ENCODE measurements around the gene B3GNT2. TPM values are rescaled to one million over a fixed set of nuclear protein-coding genes. Genes with fewer than 3 reads are reported as not detected.

The B3GNT2 gene
- total and polyA plus RNA-seq, 2 donors (not counting 1 experiment from before 2014, with no cell fraction given), result 14.3 to 24.6 TPM

DNA sequence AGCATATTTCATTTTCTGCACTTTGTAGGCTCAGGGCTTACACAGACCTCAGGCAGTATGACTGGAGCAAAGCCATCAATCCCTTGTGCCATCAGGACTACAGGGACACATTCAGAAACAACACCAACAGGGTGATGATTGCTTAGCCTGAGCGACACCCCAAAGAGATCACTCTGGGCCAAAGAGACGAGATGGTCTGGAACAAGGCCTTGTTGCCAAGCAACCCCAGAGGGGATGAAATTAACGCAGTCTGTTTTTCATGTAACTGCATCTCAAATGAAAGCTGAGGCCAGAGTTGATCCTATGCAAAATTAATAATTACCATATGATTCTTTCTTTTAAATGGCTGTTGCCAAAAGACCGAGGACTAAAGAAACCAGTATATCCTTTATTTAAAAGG, 20.2 kb upstream of the B3GNT2 start:
- Mint-ChIP-seq H3K27me3 (no peaks in the 10 kb centered on the region), H3K27ac (no peak overlapping the region), H3K4me3 (no peak overlapping the region), H3K4me1 (peaks cover 6% of the 10 kb centered on the region), H3K9me3 (ENCODE audit: insufficient read depth) (no peaks in the 10 kb centered on the region)
- no CpG with 5 or more reads among the region's 4 CpGs for WGBS (ENCODE audit: insufficient coverage)
- Histone ChIP-seq H2AFZ (ENCODE audit: insufficient read depth, low read depth, low read length, poor library complexity, severe bottlenecking) (no peak overlapping the region), H4K20me1 (ENCODE audit: control insufficient read depth, insufficient read depth, low read length, poor library complexity, severe bottlenecking) (no peaks in the 10 kb centered on the region), H3K4me1 (ENCODE audit: control insufficient read depth in 2 of 2, insufficient read depth in 2 of 2, low read length in 2 of 2) (peaks cover 3 to 7% of the 10 kb centered on the region in 2 donors), H3K79me2 (ENCODE audit: control insufficient read depth, insufficient read depth, low read length) (no peaks in the 10 kb centered on the region), H3K27ac (ENCODE audit: low read length in 2 of 2) (no peak overlapping the region), H3K36me3 (replicated peaks in 1 of 2; ENCODE audit: control extremely low read depth in 1 of 2, control insufficient read depth in 1 of 2, extremely low read depth in 1 of 2, insufficient read depth in 2 of 2, low read length in 1 of 2) (no peaks in the 10 kb centered on the region), H3K4me2 (replicated peaks; ENCODE audit: low read depth, low read length, poor library complexity, severe bottlenecking) (no peak overlapping the region), H3K9ac (ENCODE audit: low read length) (no peak overlapping the region), H3K9me3 (ENCODE audit: control extremely low read depth in 1 of 3, control insufficient read depth in 2 of 3, insufficient read depth in 1 of 3, low read length in 2 of 3) (no peaks in the 10 kb centered on the region), H3K4me3 (ENCODE audit: control extremely low read depth in 1 of 5, extremely low read depth in 1 of 5, insufficient read depth in 1 of 5, low read depth in 2 of 5, low read length in 4 of 5) (no peak overlapping the region), H3K27me3 (replicated peaks in 1 of 4; ENCODE audit: control extremely low read depth in 1 of 4, control insufficient read depth in 3 of 4, insufficient read depth in 4 of 4, low read length in 3 of 4) (no peaks in the 10 kb centered on the region)
- DNase-seq (no peak), ATAC-seq (ENCODE audit: low read depth) (no peak)
- ChIA-PET POLR2A (no interaction called here), CTCF (no interaction called here)
- no peak for TF ChIP-seq EZH2 (IDR thresholded peaks at IDR 0.05; ENCODE audit: borderline replicate concordance, insufficient read depth, low read depth, low read length, poor library complexity, severe bottlenecking)
- TF ChIP-seq, protein P1, sequence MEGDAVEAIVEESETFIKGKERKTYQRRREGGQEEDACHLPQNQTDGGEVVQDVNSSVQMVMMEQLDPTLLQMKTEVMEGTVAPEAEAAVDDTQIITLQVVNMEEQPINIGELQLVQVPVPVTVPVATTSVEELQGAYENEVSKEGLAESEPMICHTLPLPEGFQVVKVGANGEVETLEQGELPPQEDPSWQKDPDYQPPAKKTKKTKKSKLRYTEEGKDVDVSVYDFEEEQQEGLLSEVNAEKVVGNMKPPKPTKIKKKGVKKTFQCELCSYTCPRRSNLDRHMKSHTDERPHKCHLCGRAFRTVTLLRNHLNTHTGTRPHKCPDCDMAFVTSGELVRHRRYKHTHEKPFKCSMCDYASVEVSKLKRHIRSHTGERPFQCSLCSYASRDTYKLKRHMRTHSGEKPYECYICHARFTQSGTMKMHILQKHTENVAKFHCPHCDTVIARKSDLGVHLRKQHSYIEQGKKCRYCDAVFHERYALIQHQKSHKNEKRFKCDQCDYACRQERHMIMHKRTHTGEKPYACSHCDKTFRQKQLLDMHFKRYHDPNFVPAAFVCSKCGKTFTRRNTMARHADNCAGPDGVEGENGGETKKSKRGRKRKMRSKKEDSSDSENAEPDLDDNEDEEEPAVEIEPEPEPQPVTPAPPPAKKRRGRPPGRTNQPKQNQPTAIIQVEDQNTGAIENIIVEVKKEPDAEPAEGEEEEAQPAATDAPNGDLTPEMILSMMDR (IDR thresholded peaks at IDR 0.05), result no peak
- intact Hi-C loops (cut with micrococcal nuclease), result no loop called here

DNA sequence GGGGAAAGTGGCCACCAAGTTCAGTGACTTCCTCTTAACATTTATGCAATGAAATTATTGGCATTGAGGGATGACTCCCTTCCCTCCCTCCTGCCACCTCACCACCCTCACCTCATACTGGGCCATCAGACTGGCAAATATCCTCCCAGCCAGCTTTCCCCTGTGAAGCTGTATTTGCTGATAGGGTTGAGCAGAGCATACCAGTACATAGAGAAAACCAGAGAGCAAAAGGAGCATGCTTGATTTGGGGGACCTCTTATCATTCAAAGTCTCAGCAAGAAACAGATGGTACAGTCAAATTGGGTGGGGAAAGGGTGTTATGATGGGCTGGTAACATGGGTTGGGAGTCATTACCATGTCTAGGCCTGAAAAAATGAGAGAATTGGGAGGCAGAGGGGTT, 19.1 kb upstream of the B3GNT2 start:
- ATAC-seq (ENCODE audit: low read depth), result no peak
- Histone ChIP-seq H3K27me3 (replicated peaks in 1 of 4; ENCODE audit: control extremely low read depth in 1 of 4, control insufficient read depth in 3 of 4, insufficient read depth in 4 of 4, low read length in 3 of 4) (no peaks in the 10 kb centered on the region), H3K79me2 (ENCODE audit: control insufficient read depth, insufficient read depth, low read length) (no peaks in the 10 kb centered on the region), H3K4me3 (ENCODE audit: control extremely low read depth in 1 of 5, extremely low read depth in 1 of 5, insufficient read depth in 1 of 5, low read depth in 2 of 5, low read length in 4 of 5) (no peak overlapping the region), H2AFZ (ENCODE audit: insufficient read depth, low read depth, low read length, poor library complexity, severe bottlenecking) (no peak overlapping the region), H3K27ac (ENCODE audit: low read length in 2 of 2) (no peak overlapping the region), H4K20me1 (ENCODE audit: control insufficient read depth, insufficient read depth, low read length, poor library complexity, severe bottlenecking) (no peaks in the 10 kb centered on the region), H3K36me3 (replicated peaks in 1 of 2; ENCODE audit: control extremely low read depth in 1 of 2, control insufficient read depth in 1 of 2, extremely low read depth in 1 of 2, insufficient read depth in 2 of 2, low read length in 1 of 2) (no peaks in the 10 kb centered on the region), H3K9me3 (ENCODE audit: control extremely low read depth in 1 of 3, control insufficient read depth in 2 of 3, insufficient read depth in 1 of 3, low read length in 2 of 3) (no peaks in the 10 kb centered on the region), H3K9ac (ENCODE audit: low read length) (no peak overlapping the region), H3K4me1 (ENCODE audit: control insufficient read depth in 2 of 2, insufficient read depth in 2 of 2, low read length in 2 of 2) (peaks cover 11 to 13% of the 10 kb centered on the region in 2 donors), H3K4me2 (replicated peaks; ENCODE audit: low read depth, low read length, poor library complexity, severe bottlenecking) (no peak overlapping the region)
- POLR2A ChIA-PET, result no interaction called here
- no peaks in the 10 kb centered on the region for H3K9me3 Mint-ChIP-seq (ENCODE audit: insufficient read depth)
- no peaks in the 10 kb centered on the region for H3K27me3 Mint-ChIP-seq
- TF ChIP-seq, protein P1 (IDR thresholded peaks at IDR 0.05), result no peak
- TF ChIP-seq EZH2 (IDR thresholded peaks at IDR 0.05; ENCODE audit: borderline replicate concordance, insufficient read depth, low read depth, low read length, poor library complexity, severe bottlenecking), result no peak
- DNase-seq, result no peak
- H3K4me1 Mint-ChIP-seq, result peaks cover 15% of the 10 kb centered on the region
- CTCF ChIA-PET, result no interaction called here
- intact Hi-C loops (cut with micrococcal nuclease), result no loop called here
- no peak overlapping the region for H3K4me3 Mint-ChIP-seq
- H3K27ac Mint-ChIP-seq, result no peak overlapping the region

All from B cell (primary cell).